ENCODE measurements around the gene TRIM63.
A peak's percentile ranks its signal among the peaks of the same experiment; 100 is the strongest.
"Not testable (repeated sequence)": the region's sequence is repeated elsewhere in the genome, so short reads cannot be mapped to it uniquely, and the experiment has no call there.

TRIM63 gene

GRCh38 chr1:26112407-26112775, 45.0 kb upstream of the TRIM63 start (continued):
- TF ChIP-seq CSRNP3 (CRISPR knock-in tag; IDR thresholded peaks at IDR 0.05) (no peak), TOX (CRISPR knock-in tag; IDR thresholded peaks at IDR 0.05; ENCODE audit: borderline replicate concordance) (no peak), ESRRG (CRISPR knock-in tag; IDR thresholded peaks at IDR 0.05) (no peak), ZFP3 (CRISPR knock-in tag; IDR thresholded peaks at IDR 0.05) (no peak), SNAI2 (CRISPR knock-in tag; IDR thresholded peaks at IDR 0.05) (no peak)

- ATAC-seq = peak; percentile 89
- TF ChIP-seq BACH2 (CRISPR knock-in tag; IDR thresholded peaks at IDR 0.05; ENCODE audit: borderline replicate concordance) (no peak), CSDC2 (CRISPR knock-in tag; IDR thresholded peaks at IDR 0.05) (0 out of 2 replicates have a peak, but pooled peaks have one; percentile 18), TSHZ2 (CRISPR knock-in tag; IDR thresholded peaks at IDR 0.05) (peak; percentile 73; the same call in 1 of the 2 replicates)
These were observed 44.3 kb upstream of the TRIM63 start, which contains the start of gene PDIK1L for GRCh38 chr1:26111530-26112406. Gene PDIK1L, plus strand, starts transcription at chr1:26111824. Its CDS starts 2,485 bp downstream, at chr1:26114309.

DNA sequence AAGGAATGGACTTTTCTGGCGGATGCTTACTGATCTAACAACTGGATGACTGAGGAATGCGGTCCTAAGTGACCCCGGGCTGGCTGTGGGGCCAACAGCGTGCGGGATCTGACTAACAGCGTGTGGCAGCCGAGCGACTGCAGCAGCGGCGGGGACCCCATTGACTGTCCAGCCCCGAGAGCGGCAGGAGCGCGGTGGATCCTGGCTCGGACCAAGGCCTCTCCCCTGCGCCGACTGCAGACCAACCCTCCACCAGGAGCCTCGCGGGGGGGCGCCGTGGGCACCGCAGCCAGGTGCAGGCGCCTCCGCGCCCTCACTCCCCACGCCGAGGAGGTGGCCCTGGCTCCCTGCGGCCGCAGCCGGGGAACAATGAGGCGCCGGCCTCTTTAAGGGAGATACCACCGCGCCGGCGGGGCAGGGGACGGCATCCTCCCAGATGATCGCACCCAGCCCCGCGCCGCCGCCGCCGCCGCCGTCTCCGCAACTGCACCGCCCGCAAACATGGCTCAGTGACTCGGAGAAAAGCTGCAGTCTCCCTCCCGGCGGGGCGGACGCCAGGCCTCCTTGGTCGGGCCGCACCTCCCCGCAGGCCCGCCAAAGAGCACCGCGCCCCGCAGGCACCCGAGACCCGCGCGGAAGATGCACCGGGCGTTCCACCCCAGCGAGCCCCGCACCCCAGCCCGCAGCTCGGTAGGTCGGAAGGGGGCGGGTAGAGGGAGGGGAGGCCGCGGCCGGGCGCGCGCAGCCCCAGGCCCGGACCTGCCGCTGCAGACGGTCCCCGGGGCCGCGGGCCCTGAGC, 43.5 kb upstream of the TRIM63 start:
- 0 out of 2 replicates have a peak, but pooled peaks have one; percentile 33 for TF ChIP-seq GLIS3 (CRISPR knock-in tag; IDR thresholded peaks at IDR 0.05)
- TF ChIP-seq TSHZ2 (CRISPR knock-in tag; IDR thresholded peaks at IDR 0.05) = 0 out of 2 replicates have a peak, but pooled peaks have one; percentile 11
- TF ChIP-seq TOX (CRISPR knock-in tag; IDR thresholded peaks at IDR 0.05; ENCODE audit: borderline replicate concordance) = no peak
- ATAC-seq = peak; percentile 77

- no peak for ATAC-seq
- TF ChIP-seq ISL1 (CRISPR knock-in tag; IDR thresholded peaks at IDR 0.05) = no peak
- TF ChIP-seq TCF4 (CRISPR knock-in tag; IDR thresholded peaks at IDR 0.05; ENCODE audit: borderline replicate concordance) = no peak
- no peak for TF ChIP-seq ZNF70 (CRISPR knock-in tag; IDR thresholded peaks at IDR 0.05)
- no peak for TF ChIP-seq POU6F1 (CRISPR knock-in tag; IDR thresholded peaks at IDR 0.05; ENCODE audit: borderline replicate concordance, low read depth)
- TF ChIP-seq OSR1 (CRISPR knock-in tag; IDR thresholded peaks at IDR 0.05) = no peak
- no peak for TF ChIP-seq RARB (CRISPR knock-in tag; IDR thresholded peaks at IDR 0.05)
- TF ChIP-seq, protein P1, sequence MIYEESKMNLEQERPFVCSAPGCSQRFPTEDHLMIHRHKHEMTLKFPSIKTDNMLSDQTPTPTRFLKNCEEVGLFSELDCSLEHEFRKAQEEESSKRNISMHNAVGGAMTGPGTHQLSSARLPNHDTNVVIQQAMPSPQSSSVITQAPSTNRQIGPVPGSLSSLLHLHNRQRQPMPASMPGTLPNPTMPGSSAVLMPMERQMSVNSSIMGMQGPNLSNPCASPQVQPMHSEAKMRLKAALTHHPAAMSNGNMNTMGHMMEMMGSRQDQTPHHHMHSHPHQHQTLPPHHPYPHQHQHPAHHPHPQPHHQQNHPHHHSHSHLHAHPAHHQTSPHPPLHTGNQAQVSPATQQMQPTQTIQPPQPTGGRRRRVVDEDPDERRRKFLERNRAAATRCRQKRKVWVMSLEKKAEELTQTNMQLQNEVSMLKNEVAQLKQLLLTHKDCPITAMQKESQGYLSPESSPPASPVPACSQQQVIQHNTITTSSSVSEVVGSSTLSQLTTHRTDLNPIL (CRISPR knock-in tag; IDR thresholded peaks at IDR 0.05; ENCODE audit: low read depth) = no peak
- TF ChIP-seq, protein P2, sequence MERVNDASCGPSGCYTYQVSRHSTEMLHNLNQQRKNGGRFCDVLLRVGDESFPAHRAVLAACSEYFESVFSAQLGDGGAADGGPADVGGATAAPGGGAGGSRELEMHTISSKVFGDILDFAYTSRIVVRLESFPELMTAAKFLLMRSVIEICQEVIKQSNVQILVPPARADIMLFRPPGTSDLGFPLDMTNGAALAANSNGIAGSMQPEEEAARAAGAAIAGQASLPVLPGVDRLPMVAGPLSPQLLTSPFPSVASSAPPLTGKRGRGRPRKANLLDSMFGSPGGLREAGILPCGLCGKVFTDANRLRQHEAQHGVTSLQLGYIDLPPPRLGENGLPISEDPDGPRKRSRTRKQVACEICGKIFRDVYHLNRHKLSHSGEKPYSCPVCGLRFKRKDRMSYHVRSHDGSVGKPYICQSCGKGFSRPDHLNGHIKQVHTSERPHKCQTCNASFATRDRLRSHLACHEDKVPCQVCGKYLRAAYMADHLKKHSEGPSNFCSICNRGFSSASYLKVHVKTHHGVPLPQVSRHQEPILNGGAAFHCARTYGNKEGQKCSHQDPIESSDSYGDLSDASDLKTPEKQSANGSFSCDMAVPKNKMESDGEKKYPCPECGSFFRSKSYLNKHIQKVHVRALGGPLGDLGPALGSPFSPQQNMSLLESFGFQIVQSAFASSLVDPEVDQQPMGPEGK (CRISPR knock-in tag; IDR thresholded peaks at IDR 0.05; ENCODE audit: borderline replicate concordance) = no peak
- no peak for TF ChIP-seq ZNF8 (CRISPR knock-in tag; IDR thresholded peaks at IDR 0.05)
These were observed 42.1 kb upstream of the TRIM63 start for GRCh38 chr1:26109229-26110164.

DNA sequence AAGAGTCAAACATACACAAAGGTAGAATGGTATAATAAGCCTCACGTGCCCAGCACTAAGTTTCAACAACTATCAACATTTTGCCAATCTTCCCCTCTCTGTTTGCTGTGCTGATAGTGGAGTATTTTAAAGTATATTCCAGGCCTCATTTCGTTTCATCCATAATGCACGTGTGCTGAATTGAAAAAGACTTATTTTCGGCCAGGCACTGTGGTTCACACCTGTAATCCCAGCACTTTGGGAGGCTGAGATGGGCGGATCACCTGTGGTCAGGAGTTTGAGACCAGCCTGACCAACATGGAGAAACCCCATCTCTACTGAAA, 37.8 kb upstream of the TRIM63 start:
- ATAC-seq = not testable (repeated sequence)

All from SK-N-SH treated with all-trans-retinoic acid at 6 μM for 48 hours (cell line).